ENCODE results near the gene LRRC1.

DNA sequence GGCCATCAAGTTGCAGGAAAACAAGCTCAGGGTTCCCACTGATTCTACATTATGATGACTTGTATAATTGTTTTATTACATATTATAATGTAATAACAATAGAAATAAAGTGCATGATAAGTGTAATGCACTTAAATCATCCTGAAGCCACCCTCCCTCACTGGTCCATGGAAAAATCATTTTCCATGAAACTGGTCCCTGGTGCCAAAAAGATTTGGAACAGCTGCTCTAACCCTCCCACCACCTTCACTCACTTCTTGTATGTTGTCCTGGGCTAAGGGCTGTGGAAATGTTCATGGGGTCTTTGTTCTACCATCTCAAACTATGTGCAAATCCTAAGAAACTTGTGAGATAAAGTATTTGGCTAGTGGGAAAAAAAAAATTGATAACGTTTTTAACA is 133.8 kb downstream of the LRRC1 start:
- TF ChIP-seq RARB (CRISPR knock-in tag; IDR thresholded peaks at IDR 0.05) = no peak
- no peak for TF ChIP-seq ZNF70 (CRISPR knock-in tag; IDR thresholded peaks at IDR 0.05)
- no peak for TF ChIP-seq BACH2 (CRISPR knock-in tag; IDR thresholded peaks at IDR 0.05; ENCODE audit: borderline replicate concordance)
